K562 (cell line): Measurements from ENCODE around the gene AKIRIN1. TPM values are rescaled to one million over a fixed set of nuclear protein-coding genes. Genes with fewer than 3 reads are reported as not detected.
A peak's percentile ranks its signal among the peaks of the same experiment; 100 is the strongest.

Experiments used
- BHLHE40 ChIP-seq: IDR thresholded peaks from 2 replicates; pipeline ENCODE4 v1.6.1; 2011; ENCODE audit warnings: low read length, improper control_type of control experiment
- CREB3 ChIP-seq: fragments of 450-650 bp; conservative IDR thresholded peaks from 2 replicates; pipeline ENCODE4 v1.6.1; 2016; ENCODE audit warnings: missing genetic modification characterization, low read depth, mild to moderate bottlenecking, missing compliant biosample characterization, moderate library complexity
- CXXC5 ChIP-seq: fragments of 250-450 bp; sonication (Bioruptor Pico); IDR thresholded peaks from 2 replicates; pipeline ENCODE4 v1.8.0; 2022; ENCODE audit warnings: inconsistent platforms, mild to moderate bottlenecking, moderate library complexity
- E2F1 ChIP-seq: sonication (generic); formaldehyde crosslinking; IDR thresholded peaks from 2 replicates; pipeline ENCODE4 v1.8.1; 2023; ENCODE audit warnings: mild to moderate bottlenecking, missing genetic modification reagents, moderate library complexity
- ELF2 ChIP-seq: fragments of 250-450 bp; sonication (Bioruptor Pico); IDR thresholded peaks from 2 replicates; pipeline ENCODE4 v1.5.0; 2021; ENCODE audit warnings: mild to moderate bottlenecking
- ETV1 ChIP-seq: fragments of 450-650 bp; conservative IDR thresholded peaks from 2 replicates; pipeline ENCODE4 v1.6.1; 2016; ENCODE audit warnings: missing genetic modification characterization, control low read depth, low read depth, missing compliant biosample characterization
- ID3 ChIP-seq, 2 experiments: fragments of 250-450 bp in 1 of 2; fragments of 450-650 bp in 1 of 2; sonication (Bioruptor Pico) in 1 of 2; IDR thresholded peaks; 2 replicates each; pipeline versions ENCODE4 v1.6.1 to v1.8.0; 2016 to 2021; ENCODE audit warnings: mild to moderate bottlenecking in 2 of 2, moderate library complexity in 2 of 2, missing compliant biosample characterization in 1 of 2, missing genetic modification characterization in 1 of 2
- JUND ChIP-seq, 2 experiments: IDR thresholded peaks; 2 replicates in 1 of 2; 3 replicates in 1 of 2; pipeline ENCODE4 v1.6.1; 2011; ENCODE audit warnings: borderline replicate concordance in 2 of 2, low read depth in 2 of 2, low read length in 2 of 2, improper control_type of control experiment in 1 of 2, missing biosample characterization in 1 of 2, missing genetic modification characterization in 1 of 2, missing genetic modification reagents in 1 of 2
- MTF1 ChIP-seq: fragments of 250-450 bp; sonication (Bioruptor Pico); IDR thresholded peaks from 2 replicates; pipeline ENCODE4 v1.9.0; 2021; ENCODE audit warnings: moderate library complexity, mild to moderate bottlenecking, inconsistent platforms, borderline replicate concordance
- NFE2L1 ChIP-seq: fragments of 450-650 bp; IDR thresholded peaks from 2 replicates; pipeline ENCODE4 v1.6.1; 2016; ENCODE audit warnings: missing genetic modification characterization, low read depth, mild to moderate bottlenecking, missing compliant biosample characterization, moderate library complexity, borderline replicate concordance
- PHF8 ChIP-seq: fragments of 200-600 bp; sonication (generic); IDR thresholded peaks from 2 replicates; pipeline ENCODE4 v1.6.1; 2012; ENCODE audit warnings: mixed run types, mild to moderate bottlenecking, inconsistent platforms, low read length, moderate library complexity, borderline replicate concordance
- POLR3G ChIP-seq: IDR thresholded peaks from 2 replicates; pipeline ENCODE4 v1.6.1; 2011; ENCODE audit not compliant: insufficient read length, insufficient replicate concordance; ENCODE audit errors: extremely low read depth
- PPARD ChIP-seq: fragments of 250-450 bp; sonication (Bioruptor Pico); IDR thresholded peaks from 2 replicates; pipeline ENCODE4 v1.8.0; 2022; ENCODE audit warnings: inconsistent platforms, mild to moderate bottlenecking, moderate library complexity
- RUNX1 ChIP-seq: sonication (generic); IDR thresholded peaks from 2 replicates; pipeline ENCODE4 v1.6.1; 2016; ENCODE audit warnings: antibody characterized with exemption, low read depth
- SMAD3 ChIP-seq: fragments of 450-650 bp; formaldehyde crosslinking; conservative IDR thresholded peaks from 2 replicates; pipeline ENCODE4 v1.4.0; 2020; ENCODE audit warnings: mild to moderate bottlenecking
- SMARCA5 ChIP-seq: fragments of 450-650 bp; IDR thresholded peaks from 2 replicates; pipeline ENCODE4 v1.6.1; 2016
- SRF ChIP-seq, 2 experiments: fragments of 250-450, 450-650 bp in 1 of 2; sonication (Bioruptor Pico) in 1 of 2; sonication (generic) in 1 of 2; formaldehyde crosslinking; IDR thresholded peaks; 2 replicates each; pipeline versions ENCODE4 v1.5.0 to v1.5.1; 2020 to 2022; ENCODE audit warnings: mild to moderate bottlenecking in 1 of 2, missing genetic modification reagents in 1 of 2
- TCF7 ChIP-seq: sonication (generic); IDR thresholded peaks from 2 replicates; pipeline ENCODE4 v1.6.1; 2016; ENCODE audit warnings: antibody characterized with exemption, borderline replicate concordance
- TEAD1 ChIP-seq, 2 experiments: fragments of 450-650 bp in 1 of 2; sonication (generic) in 1 of 2; formaldehyde crosslinking; IDR thresholded peaks; 2 replicates each; pipeline versions ENCODE4 v1.4.0 to v1.8.0; 2020 to 2022; ENCODE audit warnings: mild to moderate bottlenecking in 2 of 2, missing genetic modification reagents in 1 of 2
- TRIM28 ChIP-seq: fragments of 450-650 bp; IDR thresholded peaks from 2 replicates; pipeline ENCODE4 v1.6.1; 2017
- ZNF23 ChIP-seq: fragments of 250-450 bp; sonication (Bioruptor Pico); IDR thresholded peaks from 2 replicates; pipeline ENCODE4 v1.4.0; 2020; ENCODE audit warnings: mild to moderate bottlenecking
- ZNF354B ChIP-seq: fragments of 250-450 bp; sonication (Bioruptor Pico); IDR thresholded peaks from 2 replicates; pipeline ENCODE4 v1.4.0; 2020
- ZNF444 ChIP-seq: fragments of 250-450 bp; sonication (Bioruptor Pico); IDR thresholded peaks from 2 replicates; pipeline ENCODE4 v1.4.0; 2020; ENCODE audit warnings: mild to moderate bottlenecking, moderate library complexity
- ZNF586 ChIP-seq: fragments of 450-650 bp; formaldehyde crosslinking; conservative IDR thresholded peaks from 2 replicates; pipeline ENCODE4 v1.4.0; 2020; ENCODE audit warnings: mild to moderate bottlenecking, moderate library complexity
- ZNF76 ChIP-seq: fragments of 250-450 bp; sonication (Bioruptor Pico); IDR thresholded peaks from 2 replicates; pipeline ENCODE4 v1.4.0; 2020; ENCODE audit warnings: mild to moderate bottlenecking, moderate library complexity, borderline replicate concordance
- polyA plus RNA-seq, 8 experiments: library from polyadenylated mRNA; depleted of rRNA in 4 of 8; stranded (reverse) in 5 of 8; unstranded in 3 of 8; fragments of >200 nt; fragmentation: Nextera tagmentation in 2 of 8; fragmentation: Illumina TruSeq in 1 of 8; extraction: Ambion mirVana in 2 of 8; extraction: Trizol in 1 of 8; gene quantifications; 2 replicates each; pipeline versions ENCODE4 v1.2.1 to v1.2.3, GENCODE V29; 2011 to 2014; ENCODE audit warnings: inconsistent platforms in 1 of 8, missing spikeins in 1 of 8
- total RNA-seq, 7 experiments: library from RNA; depleted of rRNA in 6 of 7; stranded (reverse); fragments of >200 nt in 6 of 7; fragmentation: Illumina TruSeq in 2 of 7; extraction: Trizol in 2 of 7; gene quantifications; 2 replicates each; pipeline versions ENCODE4 v1.2.1 to v1.2.3, GENCODE V29; 2011 to 2021; ENCODE audit warnings: low replicate concordance in 1 of 7

Gene AKIRIN1
- total and polyA plus RNA-seq, 9 of the 15 experiments (the other 6 are each of a cell fraction or from before 2014, with no cell fraction given), result 11.5 to 139 (median 83.4) TPM

GRCh38 chr1:39026051-39026865 is 35.2 kb downstream of the AKIRIN1 start, which contains the start of gene NDUFS5 (continued):
- TF ChIP-seq E2F1 (CRISPR knock-in tag) (no peak), POLR3G (no peak), ID3 (CRISPR knock-in tag; IDR thresholded peaks at IDR 0.05) (no peak), ID3 (tag; IDR thresholded peaks at IDR 0.05) (no peak), ZNF444 (CRISPR knock-in tag) (0 out of 2 replicates have a peak, but pooled peaks have one; percentile 27), CXXC5 (CRISPR knock-in tag) (peak; percentile 91), ZNF354B (no peak), PHF8 (peak; percentile 95; the same call in 1 of the 2 replicates), TRIM28 (no peak), ZNF76 (CRISPR knock-in tag) (no peak), MTF1 (CRISPR knock-in tag) (no peak), JUND (IDR thresholded peaks at IDR 0.05; ENCODE audit: borderline replicate concordance, low read depth, low read length) (peak; percentile 93), JUND (tag; IDR thresholded peaks at IDR 0.05; ENCODE audit: borderline replicate concordance, low read depth, low read length) (peak; percentile 90; the same call in 2 of the 3 replicates), BHLHE40 (peak; percentile 54; the same call in 1 of the 2 replicates), CREB3 (tag) (no peak), ZNF23 (peak; percentile 62; the same call in 1 of the 2 replicates), SMAD3 (CRISPR knock-in tag) (no peak), RUNX1 (no peak), PPARD (CRISPR knock-in tag) (no peak), ZNF586 (CRISPR knock-in tag) (no peak), ELF2 (CRISPR knock-in tag) (no peak), TCF7 (peak; percentile 59; the same call in 1 of the 2 replicates), ETV1 (tag) (peak; percentile 83), NFE2L1 (no peak), TEAD1 (CRISPR knock-in tag; IDR thresholded peaks at IDR 0.05) (peak in 1 of 2 experiments; percentile 77; a peak in 2 of 4 replicates), SRF (CRISPR knock-in tag; IDR thresholded peaks at IDR 0.05) (peak in 1 of 2 experiments; percentile 61; a peak in 1 of 4 replicates), SMARCA5 (peak; percentile 48; the same call in 1 of the 2 replicates)
